SK-N-SH (cell line): Measurements from ENCODE around the gene LEFTY1. TPM values are rescaled to one million over a fixed set of nuclear protein-coding genes. Genes with fewer than 3 reads are reported as not detected.

Experiments used
- CTCF ChIA-PET: fragments of 300-600, 350-600 bp; formaldehyde crosslinking; extraction: SDS; loops from one replicate; lab custom pipeline; 2021; lab: Yijun Ruan, JAX
- POLR2A ChIA-PET: fragments of 350-600 bp; sonication (Branson Sonifier 250); formaldehyde crosslinking; extraction: SDS; loops from one replicate; lab custom pipeline; 2020; ENCODE audit warnings: antibody characterized with exemption, inconsistent platforms; lab: Yijun Ruan, JAX
- DNase-seq: peaks from one replicate; pipeline ENCODE4 v3.0.0; 2012
- H2AFZ ChIP-seq: fragments of 200-600 bp; sonication (generic); 2 replicates; pipeline ENCODE4 v1.8.1; 2016; ENCODE audit warnings: antibody characterized with exemption, mild to moderate bottlenecking, low read depth
- H3F3A ChIP-seq: fragments of 200-600 bp; sonication (generic); replicated peaks from 2 replicates; pipeline ENCODE3; 2016; ENCODE audit warnings: antibody characterized with exemption, mild to moderate bottlenecking; ENCODE audit not compliant: insufficient read depth
- H3K27ac ChIP-seq, 2 experiments: fragments of 200-500 bp in 1 of 2; fragments of 200-600 bp in 1 of 2; sonication (Bioruptor generic) in 1 of 2; sonication (generic), shearing (Covaris generic) in 1 of 2; 2 replicates each; pipeline versions ENCODE4 v1.5.1 to v1.6.1; 2014 to 2016; ENCODE audit warnings: low read depth in 2 of 2, inconsistent platforms in 1 of 2, low read length in 1 of 2, mild to moderate bottlenecking in 1 of 2, mixed read lengths in 1 of 2
- H3K27me3 ChIP-seq: fragments of 200-600 bp; sonication (generic), shearing (Covaris generic); 2 replicates; pipeline ENCODE4 v1.6.1; 2016; ENCODE audit warnings: mixed run types; ENCODE audit not compliant: insufficient read depth
- H3K36me3 ChIP-seq, 2 experiments: fragments of 200-500 bp in 1 of 2; fragments of 200-600 bp in 1 of 2; sonication (Bioruptor generic) in 1 of 2; sonication (generic) in 1 of 2; replicated peaks in 1 of 2; 2 replicates each; pipeline versions ENCODE3 to v1.5.1; 2014 to 2016; ENCODE audit warnings: low read length in 1 of 2, mild to moderate bottlenecking in 1 of 2; ENCODE audit not compliant: insufficient read depth in 2 of 2, control insufficient read depth in 1 of 2
- H3K4me1 ChIP-seq, 2 experiments: fragments of 200-500 bp in 1 of 2; fragments of 200-600 bp in 1 of 2; sonication (Bioruptor generic) in 1 of 2; sonication (generic), shearing (Covaris generic) in 1 of 2; 2 replicates each; pipeline versions ENCODE4 v1.5.1 to v1.6.1; 2014 to 2016; ENCODE audit warnings: low read depth in 1 of 2, low read length in 1 of 2, mixed run types in 1 of 2; ENCODE audit not compliant: insufficient read depth in 2 of 2, control insufficient read depth in 1 of 2
- H3K4me2 ChIP-seq: fragments of 200-600 bp; sonication (generic), shearing (Covaris generic); 2 replicates; pipeline ENCODE4 v1.6.1; 2017; ENCODE audit warnings: mixed run types
- H3K4me3 ChIP-seq, 2 experiments: fragments of 200-500 bp in 1 of 2; fragments of 200-600 bp in 1 of 2; sonication (Bioruptor generic) in 1 of 2; sonication (generic), shearing (Covaris generic) in 1 of 2; 2 replicates each; pipeline versions ENCODE4 v1.5.1 to v1.8.1; 2014 to 2016; ENCODE audit warnings: low read depth in 2 of 2, inconsistent platforms in 1 of 2, low read length in 1 of 2, mild to moderate bottlenecking in 1 of 2, mixed read lengths in 1 of 2, moderate library complexity in 1 of 2
- H3K79me2 ChIP-seq: fragments of 200-600 bp; sonication (generic); 2 replicates; pipeline ENCODE4 v1.8.1; 2017; ENCODE audit warnings: mild to moderate bottlenecking; ENCODE audit not compliant: insufficient read depth
- H3K9ac ChIP-seq: fragments of 200-600 bp; sonication (generic); 2 replicates; pipeline ENCODE4 v1.6.1; 2017; ENCODE audit warnings: mixed run types
- H3K9me2 ChIP-seq: fragments of 200-600 bp; sonication (generic); 2 replicates; pipeline ENCODE4 v1.6.1; 2017; ENCODE audit warnings: mixed run types
- H3K9me3 ChIP-seq: fragments of 200-600 bp; sonication (generic); 2 replicates; pipeline ENCODE4 v1.6.1; 2017; ENCODE audit warnings: mixed run types, mild to moderate bottlenecking, moderate library complexity
- H4K20me1 ChIP-seq: fragments of 200-600 bp; sonication (generic); 2 replicates; pipeline ENCODE4 v1.6.1; 2017; ENCODE audit warnings: mild to moderate bottlenecking, mixed run types; ENCODE audit not compliant: insufficient read depth
- ELF1 ChIP-seq: IDR thresholded peaks from 2 replicates; pipeline ENCODE4 v1.4.0; 2012
- EP300 ChIP-seq, 2 experiments: IDR thresholded peaks; 2 replicates each; pipeline versions ENCODE4 v1.4.0 to v1.6.1; 2012; ENCODE audit warnings: borderline replicate concordance in 1 of 2, low read depth in 1 of 2, low read length in 1 of 2
- FOXM1 ChIP-seq: IDR thresholded peaks from 2 replicates; pipeline ENCODE4 v1.4.0; 2012; ENCODE audit warnings: low read depth, mild to moderate bottlenecking
- GATA2 ChIP-seq: sonication (generic); formaldehyde crosslinking; IDR thresholded peaks from 2 replicates; pipeline ENCODE4 v1.5.0; 2020; ENCODE audit warnings: mild to moderate bottlenecking, missing genetic modification reagents
- MAX ChIP-seq: IDR thresholded peaks from 2 replicates; pipeline ENCODE4 v1.4.0; 2012; ENCODE audit warnings: low read depth
- NFIC ChIP-seq: IDR thresholded peaks from 2 replicates; pipeline ENCODE4 v1.4.0; 2012; ENCODE audit warnings: borderline replicate concordance
- POLR2AphosphoS5 ChIP-seq: IDR thresholded peaks from 2 replicates; pipeline ENCODE4 v1.6.1; 2012; ENCODE audit warnings: low read depth, low read length
- REST ChIP-seq: IDR thresholded peaks from 2 replicates; pipeline ENCODE4 v1.6.1; 2012; ENCODE audit warnings: mild to moderate bottlenecking, low read depth, low read length, moderate library complexity
- RFX5 ChIP-seq: IDR thresholded peaks from 2 replicates; pipeline ENCODE4 v1.6.1; 2012; ENCODE audit warnings: mild to moderate bottlenecking, improper control_type of control experiment, low read length
- RXRA ChIP-seq: IDR thresholded peaks from 2 replicates; pipeline ENCODE4 v1.4.0; 2012; ENCODE audit warnings: low read depth, mild to moderate bottlenecking, borderline replicate concordance
- SIN3A ChIP-seq: IDR thresholded peaks from 2 replicates; pipeline ENCODE4 v1.6.1; 2012; ENCODE audit warnings: low read depth, mild to moderate bottlenecking, low read length, moderate library complexity, borderline replicate concordance
- YY1 ChIP-seq: IDR thresholded peaks from 2 replicates; pipeline ENCODE4 v1.4.0; 2012; ENCODE audit warnings: low read depth, mild to moderate bottlenecking
- WGBS: methylation state at CpG from one replicate; pipeline ENCODE4 v1.1.6; 2017; ENCODE audit warnings: low lambda C conversion rate; 5-methylcytosine and 5-hydroxymethylcytosine counted together
- polyA plus RNA-seq, 3 experiments: library from polyadenylated mRNA; depleted of rRNA; stranded (reverse); fragments of >200 nt; gene quantifications; 2 replicates each; pipeline ENCODE4 v1.2.3, GENCODE V29; 2012

Gene LEFTY1
- polyA plus RNA-seq, 1 of the 3 experiments (the other 2 are of a cell fraction), result 0.07 TPM

- TF ChIP-seq EP300 (IDR thresholded peaks at IDR 0.05; ENCODE audit: borderline replicate concordance in 1 of 2, low read depth in 1 of 2, low read length in 1 of 2), result no peak
- TF ChIP-seq NFIC, result no peak
- no peak for TF ChIP-seq ELF1
- no peak for TF ChIP-seq GATA2 (CRISPR knock-in tag)
Observed at GRCh38 chr1:225844236-225845061, 44.5 kb downstream of the LEFTY1 start (continued).

GRCh38 chr1:225843426-225843795 is 45.5 kb downstream of the LEFTY1 start:
- POLR2A ChIA-PET, result no interaction called here
- Histone ChIP-seq H4K20me1 (no peaks in the 10 kb centered on the region), H3K9me3 (no peaks in the 10 kb centered on the region), H3K27ac (no peak overlapping the region), H3K4me2 (no peak overlapping the region), H2AFZ (no peak overlapping the region), H3K4me1 (peaks cover 0 to 7% of the 10 kb centered on the region in 2 experiments; a peak in 1 of 4 replicates), H3F3A (no peaks in the 10 kb centered on the region), H3K4me3 (no peak overlapping the region), H3K9me2 (no peaks in the 10 kb centered on the region), H3K36me3 (peaks cover 6 to 35% of the 10 kb centered on the region in 2 experiments), H3K9ac (no peak overlapping the region), H3K27me3 (no peaks in the 10 kb centered on the region), H3K79me2 (no peaks in the 10 kb centered on the region)
- TF ChIP-seq RFX5, result no peak
- TF ChIP-seq FOXM1, result no peak
- no peak for TF ChIP-seq YY1
- no peak for TF ChIP-seq POLR2AphosphoS5
- no peak for TF ChIP-seq MAX
- no peak for TF ChIP-seq REST
- TF ChIP-seq SIN3A, result no peak
- no peak for TF ChIP-seq RXRA
- 95% methylated on average over 5 of the region's 6 CpGs for WGBS
- CTCF ChIA-PET, result interaction anchor here (0.9 to 1.5 kb wide), 2 partner anchors 10 to 369 kb away, joined by 3 to 6 read pairs; no protein-coding TSS in a partner anchor
- DNase-seq, result no peak
